ENCODE results near the gene SRR. TPM values are rescaled to one million over a fixed set of nuclear protein-coding genes. Genes with fewer than 3 reads are reported as not detected.

SRR gene
- total and polyA plus RNA-seq, 10 of the 15 experiments (the other 5 are each of a cell fraction or from before 2014, with no cell fraction given) = 11.7 to 33.9 (median 20.2) TPM

- Histone ChIP-seq H3K4me1 (ENCODE audit: control insufficient read depth, insufficient read depth, low read length) (no peaks in the 10 kb centered on the region), H3K79me2 (ENCODE audit: control insufficient read depth, insufficient read depth, low read length) (no peaks in the 10 kb centered on the region), H2AFZ (ENCODE audit: control insufficient read depth, low read depth, low read length) (no peak overlapping the region), H3K27me3 (replicated peaks in 1 of 2; ENCODE audit: control insufficient read depth in 2 of 2, insufficient read depth in 2 of 2, low read length in 1 of 2) (no peaks in the 10 kb centered on the region), H3K36me3 (ENCODE audit: control insufficient read depth in 2 of 2, insufficient read depth in 2 of 2, low read length in 1 of 2) (no peaks in the 10 kb centered on the region; a peak in 3 of 4 replicates), H3K9ac (ENCODE audit: control insufficient read depth, insufficient read depth, low read length) (no peak overlapping the region), H4K20me1 (ENCODE audit: control insufficient read depth, insufficient read depth) (no peaks in the 10 kb centered on the region), H3K4me3 (no peak overlapping the region), H3K9me3 (replicated peaks; ENCODE audit: control insufficient read depth, insufficient read depth, low read length) (no peaks in the 10 kb centered on the region), H3K4me2 (ENCODE audit: control insufficient read depth, insufficient read depth) (no peak overlapping the region), H3K27ac (ENCODE audit: control insufficient read depth, insufficient read depth) (no peak overlapping the region)
- in situ Hi-C loops (cut with MboI) (no loop called here), intact Hi-C loops (cut with micrococcal nuclease; ENCODE audit: unreplicated experiment) (no loop called here)
- FAIRE-seq = no peak
- WGBS (ENCODE audit: insufficient coverage, insufficient replicate concordance, low lambda C conversion rate, missing lambda C conversion rate) = 86% methylated on average over 12 of the region's 12 CpGs
- ChIA-PET RAD21 (ENCODE audit: unreplicated experiment) (no interaction called here), CTCF (interaction anchor here (1.2 kb wide), 1 partner anchor 18 kb away, joined by 3 read pairs; no protein-coding TSS in a partner anchor), POLR2A (no interaction called here), SMC1A (ENCODE audit: uncharacterized antibody, unreplicated experiment) (no interaction called here)
- ATAC-seq = no peak
- DNase-seq (ENCODE audit: low read depth, low spot score) = no peak
- TF ChIP-seq, protein P1, sequence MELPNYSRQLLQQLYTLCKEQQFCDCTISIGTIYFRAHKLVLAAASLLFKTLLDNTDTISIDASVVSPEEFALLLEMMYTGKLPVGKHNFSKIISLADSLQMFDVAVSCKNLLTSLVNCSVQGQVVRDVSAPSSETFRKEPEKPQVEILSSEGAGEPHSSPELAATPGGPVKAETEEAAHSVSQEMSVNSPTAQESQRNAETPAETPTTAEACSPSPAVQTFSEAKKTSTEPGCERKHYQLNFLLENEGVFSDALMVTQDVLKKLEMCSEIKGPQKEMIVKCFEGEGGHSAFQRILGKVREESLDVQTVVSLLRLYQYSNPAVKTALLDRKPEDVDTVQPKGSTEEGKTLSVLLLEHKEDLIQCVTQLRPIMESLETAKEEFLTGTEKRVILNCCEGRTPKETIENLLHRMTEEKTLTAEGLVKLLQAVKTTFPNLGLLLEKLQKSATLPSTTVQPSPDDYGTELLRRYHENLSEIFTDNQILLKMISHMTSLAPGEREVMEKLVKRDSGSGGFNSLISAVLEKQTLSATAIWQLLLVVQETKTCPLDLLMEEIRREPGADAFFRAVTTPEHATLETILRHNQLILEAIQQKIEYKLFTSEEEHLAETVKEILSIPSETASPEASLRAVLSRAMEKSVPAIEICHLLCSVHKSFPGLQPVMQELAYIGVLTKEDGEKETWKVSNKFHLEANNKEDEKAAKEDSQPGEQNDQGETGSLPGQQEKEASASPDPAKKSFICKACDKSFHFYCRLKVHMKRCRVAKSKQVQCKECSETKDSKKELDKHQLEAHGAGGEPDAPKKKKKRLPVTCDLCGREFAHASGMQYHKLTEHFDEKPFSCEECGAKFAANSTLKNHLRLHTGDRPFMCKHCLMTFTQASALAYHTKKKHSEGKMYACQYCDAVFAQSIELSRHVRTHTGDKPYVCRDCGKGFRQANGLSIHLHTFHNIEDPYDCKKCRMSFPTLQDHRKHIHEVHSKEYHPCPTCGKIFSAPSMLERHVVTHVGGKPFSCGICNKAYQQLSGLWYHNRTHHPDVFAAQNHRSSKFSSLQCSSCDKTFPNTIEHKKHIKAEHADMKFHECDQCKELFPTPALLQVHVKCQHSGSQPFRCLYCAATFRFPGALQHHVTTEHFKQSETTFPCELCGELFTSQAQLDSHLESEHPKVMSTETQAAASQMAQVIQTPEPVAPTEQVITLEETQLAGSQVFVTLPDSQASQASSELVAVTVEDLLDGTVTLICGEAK (IDR thresholded peaks at IDR 0.05; ENCODE audit: borderline replicate concordance) = no peak
- no peak for TF ChIP-seq FOXK2 (IDR thresholded peaks at IDR 0.05)
- TF ChIP-seq SKIL (IDR thresholded peaks at IDR 0.05; ENCODE audit: low read depth, poor library complexity, severe bottlenecking) = no peak
- TF ChIP-seq SREBF2 (IDR thresholded peaks at IDR 0.05; ENCODE audit: low read length) = no peak
- TF ChIP-seq IKZF2 (IDR thresholded peaks at IDR 0.05) = no peak
- TF ChIP-seq MEF2A (IDR thresholded peaks at IDR 0.05; ENCODE audit: insufficient read depth, low read depth, low read length) = no peak
- no peak for TF ChIP-seq RCOR1 (conservative IDR thresholded peaks at IDR 0.05; ENCODE audit: low read depth, low read length)
- TF ChIP-seq, protein P2, sequence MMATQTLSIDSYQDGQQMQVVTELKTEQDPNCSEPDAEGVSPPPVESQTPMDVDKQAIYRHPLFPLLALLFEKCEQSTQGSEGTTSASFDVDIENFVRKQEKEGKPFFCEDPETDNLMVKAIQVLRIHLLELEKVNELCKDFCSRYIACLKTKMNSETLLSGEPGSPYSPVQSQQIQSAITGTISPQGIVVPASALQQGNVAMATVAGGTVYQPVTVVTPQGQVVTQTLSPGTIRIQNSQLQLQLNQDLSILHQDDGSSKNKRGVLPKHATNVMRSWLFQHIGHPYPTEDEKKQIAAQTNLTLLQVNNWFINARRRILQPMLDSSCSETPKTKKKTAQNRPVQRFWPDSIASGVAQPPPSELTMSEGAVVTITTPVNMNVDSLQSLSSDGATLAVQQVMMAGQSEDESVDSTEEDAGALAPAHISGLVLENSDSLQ (IDR thresholded peaks at IDR 0.05) = no peak
- no peak for TF ChIP-seq BCL11A (IDR thresholded peaks at IDR 0.05; ENCODE audit: low read depth, low read length)
- no peak for TF ChIP-seq HDAC6 (IDR thresholded peaks at IDR 0.05; ENCODE audit: unreplicated experiment)
- TF ChIP-seq, protein P3, sequence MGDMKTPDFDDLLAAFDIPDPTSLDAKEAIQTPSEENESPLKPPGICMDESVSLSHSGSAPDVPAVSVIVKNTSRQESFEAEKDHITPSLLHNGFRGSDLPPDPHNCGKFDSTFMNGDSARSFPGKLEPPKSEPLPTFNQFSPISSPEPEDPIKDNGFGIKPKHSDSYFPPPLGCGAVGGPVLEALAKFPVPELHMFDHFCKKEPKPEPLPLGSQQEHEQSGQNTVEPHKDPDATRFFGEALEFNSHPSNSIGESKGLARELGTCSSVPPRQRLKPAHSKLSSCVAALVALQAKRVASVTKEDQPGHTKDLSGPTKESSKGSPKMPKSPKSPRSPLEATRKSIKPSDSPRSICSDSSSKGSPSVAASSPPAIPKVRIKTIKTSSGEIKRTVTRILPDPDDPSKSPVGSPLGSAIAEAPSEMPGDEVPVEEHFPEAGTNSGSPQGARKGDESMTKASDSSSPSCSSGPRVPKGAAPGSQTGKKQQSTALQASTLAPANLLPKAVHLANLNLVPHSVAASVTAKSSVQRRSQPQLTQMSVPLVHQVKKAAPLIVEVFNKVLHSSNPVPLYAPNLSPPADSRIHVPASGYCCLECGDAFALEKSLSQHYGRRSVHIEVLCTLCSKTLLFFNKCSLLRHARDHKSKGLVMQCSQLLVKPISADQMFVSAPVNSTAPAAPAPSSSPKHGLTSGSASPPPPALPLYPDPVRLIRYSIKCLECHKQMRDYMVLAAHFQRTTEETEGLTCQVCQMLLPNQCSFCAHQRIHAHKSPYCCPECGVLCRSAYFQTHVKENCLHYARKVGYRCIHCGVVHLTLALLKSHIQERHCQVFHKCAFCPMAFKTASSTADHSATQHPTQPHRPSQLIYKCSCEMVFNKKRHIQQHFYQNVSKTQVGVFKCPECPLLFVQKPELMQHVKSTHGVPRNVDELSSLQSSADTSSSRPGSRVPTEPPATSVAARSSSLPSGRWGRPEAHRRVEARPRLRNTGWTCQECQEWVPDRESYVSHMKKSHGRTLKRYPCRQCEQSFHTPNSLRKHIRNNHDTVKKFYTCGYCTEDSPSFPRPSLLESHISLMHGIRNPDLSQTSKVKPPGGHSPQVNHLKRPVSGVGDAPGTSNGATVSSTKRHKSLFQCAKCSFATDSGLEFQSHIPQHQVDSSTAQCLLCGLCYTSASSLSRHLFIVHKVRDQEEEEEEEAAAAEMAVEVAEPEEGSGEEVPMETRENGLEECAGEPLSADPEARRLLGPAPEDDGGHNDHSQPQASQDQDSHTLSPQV (IDR thresholded peaks at IDR 0.05) = no peak
- BruUV-seq (replicated peaks) = no TSS peak
Measured at GRCh38 chr17:2364763-2365116, 61.0 kb downstream of the SRR start.
